HepG2 (cell line): ENCODE measurements around the gene SPOCD1. TPM values are rescaled to one million over a fixed set of nuclear protein-coding genes. Genes with fewer than 3 reads are reported as not detected.
A peak's percentile ranks its signal among the peaks of the same experiment; 100 is the strongest.

Experiments used
- ATAC-seq: fragments of 200-7000 bp; cut with Tn5 transposase; 3 replicates; pipeline ENCODE4 v1.9.1; 2020; ENCODE audit warnings: mild to moderate bottlenecking, moderate library complexity
- BruUV-seq: library from RNA; stranded (reverse); fragments of 400-500 nt; replicated peaks from 2 replicates; lab custom pipeline; 2021; lab: Mats Ljungman, UMichigan
- CTCF ChIA-PET: fragments of 300-600 bp; formaldehyde crosslinking; extraction: SDS; loops from one replicate; lab custom pipeline; 2021; ENCODE audit warnings: low total read pairs, inconsistent platforms, low intra/inter-chr PET ratio; lab: Yijun Ruan, JAX
- POLR2A ChIA-PET: fragments of 350-600 bp; sonication (Branson Sonifier 250); formaldehyde crosslinking; loops from one replicate; lab custom pipeline; 2020; ENCODE audit warnings: antibody characterized with exemption, inconsistent platforms; lab: Yijun Ruan, JAX
- DNase-seq: peaks from one replicate; pipeline ENCODE4 v3.0.0-alpha.2; 2015; ENCODE audit warnings: low spot score
- FAIRE-seq: peaks from 3 replicates; lab custom pipeline; 2011; peaks lifted over from hg19 to GRCh38; lab: Jason Lieb, UNC
- H2AFZ ChIP-seq: one replicate; pipeline ENCODE4 v1.6.1; 2011; ENCODE audit warnings: low read length, inconsistent platforms
- H3K27ac ChIP-seq: fragments of 300-600 bp; 3 replicates; pipeline ENCODE4 v1.8.0; 2011; ENCODE audit warnings: mixed run types, mild to moderate bottlenecking, mixed read lengths, low read length, inconsistent platforms; ENCODE audit not compliant: insufficient read depth; ENCODE audit errors: extremely low read length
- H3K27me3 ChIP-seq, 2 experiments: fragments of 200-600 bp in 1 of 2; 2 replicates in 1 of 2; 3 replicates in 1 of 2; pipeline versions ENCODE4 v1.6.0 to v1.8.0; 2011; ENCODE audit warnings: low read length in 2 of 2, mild to moderate bottlenecking in 2 of 2, moderate library complexity in 2 of 2, inconsistent platforms in 1 of 2; ENCODE audit not compliant: insufficient read depth in 2 of 2, control insufficient read depth in 1 of 2
- H3K36me3 ChIP-seq, 2 experiments: fragments of 200-600 bp in 1 of 2; replicated peaks in 1 of 2; 2 replicates in 1 of 2; 3 replicates in 1 of 2; pipeline versions ENCODE4 v1.5.1 to v1.8.0; 2011; ENCODE audit warnings: low read length in 2 of 2, inconsistent platforms in 1 of 2; ENCODE audit not compliant: insufficient read depth in 2 of 2, control insufficient read depth in 1 of 2
- H3K4me1 ChIP-seq: 2 replicates; pipeline ENCODE4 v1.5.1; 2012; ENCODE audit warnings: low read length, inconsistent platforms; ENCODE audit not compliant: insufficient read depth
- H3K4me2 ChIP-seq: 2 replicates; pipeline ENCODE4 v1.6.0; 2011; ENCODE audit warnings: low read depth, low read length, inconsistent platforms
- H3K4me3 ChIP-seq, 3 experiments: fragments of 200-600 bp in 1 of 3; sonication (generic), shearing (Covaris generic) in 1 of 3; replicated peaks in 1 of 3; 2 replicates each; pipeline ENCODE4 v1.5.1; 2011 to 2016; ENCODE audit warnings: low read length in 3 of 3, inconsistent platforms in 2 of 3, low read depth in 2 of 3, mild to moderate bottlenecking in 2 of 3, control low read depth in 1 of 3, mixed read lengths in 1 of 3; ENCODE audit not compliant: insufficient read depth in 1 of 3
- H3K79me2 ChIP-seq: one replicate; pipeline ENCODE4 v1.6.1; 2011; ENCODE audit warnings: low read length, inconsistent platforms; ENCODE audit not compliant: insufficient read depth
- H3K9ac ChIP-seq: 2 replicates; pipeline ENCODE4 v1.6.0; 2011; ENCODE audit warnings: mild to moderate bottlenecking, low read depth, low read length, inconsistent platforms; ENCODE audit not compliant: insufficient read depth
- H3K9me3 ChIP-seq: 2 replicates; pipeline ENCODE4 v1.5.1; 2012; ENCODE audit warnings: mild to moderate bottlenecking, low read length
- H4K20me1 ChIP-seq: 2 replicates; pipeline ENCODE4 v1.6.0; 2011; ENCODE audit warnings: inconsistent platforms, mild to moderate bottlenecking, low read length, moderate library complexity; ENCODE audit not compliant: insufficient read depth
- ARNT2 ChIP-seq: sonication (generic); formaldehyde crosslinking; IDR thresholded peaks from 2 replicates; pipeline ENCODE4 v1.8.0; 2022; ENCODE audit warnings: mild to moderate bottlenecking, low read depth, missing genetic modification reagents, moderate library complexity
- CENPX ChIP-seq: sonication (generic); formaldehyde crosslinking; IDR thresholded peaks from 2 replicates; pipeline ENCODE4 v1.9.0; 2021; ENCODE audit warnings: mild to moderate bottlenecking, missing genetic modification reagents, moderate library complexity
- CREB1 ChIP-seq, 2 experiments: fragments of 450-650 bp in 1 of 2; IDR thresholded peaks; 2 replicates each; pipeline ENCODE4 v1.6.1; 2016 to 2017; ENCODE audit warnings: control low read depth in 1 of 2, mild to moderate bottlenecking in 1 of 2, missing compliant biosample characterization in 1 of 2, missing genetic modification characterization in 1 of 2
- FOSL2 ChIP-seq: sonication (generic); formaldehyde crosslinking; IDR thresholded peaks from 2 replicates; pipeline ENCODE4 v1.4.0; 2020; ENCODE audit warnings: missing genetic modification reagents
- NR2F1 ChIP-seq, 2 experiments: fragments of 450-650 bp in 1 of 2; formaldehyde crosslinking in 1 of 2; IDR thresholded peaks; 2 replicates each; pipeline versions ENCODE4 v1.5.0 to v1.6.1; 2016 to 2020; ENCODE audit warnings: mild to moderate bottlenecking in 1 of 2, missing compliant biosample characterization in 1 of 2, missing genetic modification reagents in 1 of 2, moderate library complexity in 1 of 2
- NR2F6 ChIP-seq, 2 experiments: IDR thresholded peaks; 2 replicates each; pipeline ENCODE4 v1.6.1; 2016; ENCODE audit warnings: antibody characterized with exemption in 1 of 2, mild to moderate bottlenecking in 1 of 2
- SIN3A ChIP-seq: IDR thresholded peaks from 2 replicates; pipeline ENCODE4 v1.6.1; 2011; ENCODE audit warnings: low read depth, mild to moderate bottlenecking, control low read depth, low read length, borderline replicate concordance
- THAP11 ChIP-seq: IDR thresholded peaks from 2 replicates; pipeline ENCODE4 v1.6.1; 2016; ENCODE audit warnings: missing biosample characterization, missing genetic modification reagents
- TP53 ChIP-seq: sonication (generic); formaldehyde crosslinking; conservative IDR thresholded peaks from 2 replicates; pipeline ENCODE4 v1.4.0; 2020; ENCODE audit warnings: missing genetic modification reagents
- ZNF205 ChIP-seq: IDR thresholded peaks from 2 replicates; pipeline ENCODE4 v1.6.1; 2018; ENCODE audit warnings: missing biosample characterization, missing genetic modification reagents
- ZNF30 ChIP-seq: sonication (generic); formaldehyde crosslinking; IDR thresholded peaks from 2 replicates; pipeline ENCODE4 v1.5.0; 2020; ENCODE audit warnings: mild to moderate bottlenecking, missing genetic modification reagents
- ZNF615 ChIP-seq: sonication (generic); formaldehyde crosslinking; IDR thresholded peaks from 2 replicates; pipeline ENCODE4 v1.5.0; 2020; ENCODE audit warnings: mild to moderate bottlenecking, missing genetic modification reagents, borderline replicate concordance
- WGBS: methylation state at CpG from one replicate; pipeline ENCODE4 v1.1.6; 2017; ENCODE audit warnings: low lambda C conversion rate; 5-methylcytosine and 5-hydroxymethylcytosine counted together
- in situ Hi-C: cut with HindIII; loops from 2 replicates; pipeline ENCODE4 v1.10.0; 2017; ENCODE audit warnings: low pct_unique_long_range_greater_than_20kb; ENCODE audit not compliant: extremely low pct_ligation_motif_present
- intact Hi-C: fragments of 100-400 bp; cut with micrococcal nuclease; formaldehyde crosslinking; loops from one replicate; pipeline ENCODE4 v1.10.0; 2022; ENCODE audit not compliant: unreplicated experiment
- polyA plus RNA-seq, 8 experiments: library from polyadenylated mRNA; depleted of rRNA in 3 of 8; stranded (reverse) in 7 of 8; unstranded in 1 of 8; fragments of >200 nt; fragmentation: Illumina TruSeq in 4 of 8; extraction: Trizol in 4 of 8; gene quantifications; 2 replicates each; pipeline versions ENCODE4 v1.2.1 to v1.2.3, GENCODE V29; 2011 to 2016; ENCODE audit warnings: low read depth in 4 of 8, missing spikeins in 1 of 8, mixed read lengths in 1 of 8; ENCODE audit not compliant: insufficient read depth in 1 of 8
- total RNA-seq, 5 experiments: library from RNA; depleted of rRNA; stranded (reverse); fragments of >200 nt; fragmentation: Illumina TruSeq; extraction: Trizol; gene quantifications; 2 replicates each; pipeline ENCODE4 v1.2.3, GENCODE V29; 2016; ENCODE audit warnings: low read depth in 1 of 5
- TF ChIP-seq, protein P1 (sequence below): sonication (generic); formaldehyde crosslinking; IDR thresholded peaks from 2 replicates; pipeline ENCODE4 v1.5.1; 2020; ENCODE audit warnings: missing genetic modification reagents, mild to moderate bottlenecking, borderline replicate concordance
- TF ChIP-seq, protein P2 (sequence below): sonication (generic); formaldehyde crosslinking; IDR thresholded peaks from 2 replicates; pipeline ENCODE4 v1.5.0; 2020; ENCODE audit warnings: mild to moderate bottlenecking, missing genetic modification reagents, moderate library complexity
- TF ChIP-seq, protein P3 (sequence below): sonication (generic); formaldehyde crosslinking; IDR thresholded peaks from 2 replicates; pipeline ENCODE4 v1.8.0; 2022; ENCODE audit warnings: mild to moderate bottlenecking, missing genetic modification reagents; ENCODE audit not compliant: insufficient replicate concordance

SPOCD1 gene
- total and polyA plus RNA-seq, 2 of the 13 experiments (the other 11 are each of a cell fraction or from before 2014, with no cell fraction given): 0.24 to 0.29 TPM

DNA sequence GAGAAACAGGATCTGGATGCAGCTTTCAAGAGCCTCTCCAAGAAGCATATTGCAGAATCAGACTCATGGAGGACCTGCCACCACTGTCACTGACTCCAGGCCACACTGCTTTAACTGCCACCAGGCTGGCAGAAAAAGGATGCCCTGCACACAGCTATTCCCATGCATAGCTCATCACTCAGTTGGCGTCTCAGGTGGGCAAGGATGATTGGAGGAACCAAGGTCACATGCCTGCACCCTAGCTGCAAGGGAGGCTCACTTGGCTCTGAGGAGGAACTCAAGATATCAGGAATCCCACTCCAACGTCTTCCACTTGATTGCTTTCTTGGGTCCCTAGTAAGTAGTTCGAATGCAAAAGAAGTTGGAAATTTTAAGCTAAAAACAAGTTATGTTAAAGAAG, 19.6 kb upstream of the SPOCD1 start:
- no peak for FAIRE-seq
- H3K79me2 ChIP-seq: no peaks in the 10 kb centered on the region
- H3K9me3 ChIP-seq: no peaks in the 10 kb centered on the region
- TF ChIP-seq THAP11 (CRISPR knock-in tag) (no peak), ARNT2 (no peak), CREB1 (IDR thresholded peaks at IDR 0.05) (no peak), CREB1 (CRISPR knock-in tag; IDR thresholded peaks at IDR 0.05) (no peak), CENPX (CRISPR knock-in tag) (no peak)
- TF ChIP-seq, all 625 proteins: peak for 0
- H3K36me3 ChIP-seq: no peaks in the 10 kb centered on the region
- ATAC-seq: no peak
- POLR2A ChIA-PET: no interaction called here
- no peak overlapping the region for H2AFZ ChIP-seq
- in situ Hi-C loops (no loop called here), intact Hi-C loops (no loop called here)
- CTCF ChIA-PET: interaction anchor here (1.2 kb wide), 1 partner anchor 129 kb away, joined by 3 read pairs; no protein-coding TSS in a partner anchor
- H3K9ac ChIP-seq: no peak overlapping the region
- H3K4me1 ChIP-seq: peaks cover 27% of the 10 kb centered on the region
- DNase-seq: no peak
- H4K20me1 ChIP-seq: no peaks in the 10 kb centered on the region
- H3K4me3 ChIP-seq: no peak overlapping the region
- 8% methylated on average over 2 of the region's 3 CpGs for WGBS
- H3K27me3 ChIP-seq: peaks cover 0 to 6% of the 10 kb centered on the region in 2 experiments; a peak in 3 of 5 replicates
- BruUV-seq: no TSS peak
- H3K27ac ChIP-seq: no peak overlapping the region
- H3K4me2 ChIP-seq: no peak overlapping the region

DNA sequence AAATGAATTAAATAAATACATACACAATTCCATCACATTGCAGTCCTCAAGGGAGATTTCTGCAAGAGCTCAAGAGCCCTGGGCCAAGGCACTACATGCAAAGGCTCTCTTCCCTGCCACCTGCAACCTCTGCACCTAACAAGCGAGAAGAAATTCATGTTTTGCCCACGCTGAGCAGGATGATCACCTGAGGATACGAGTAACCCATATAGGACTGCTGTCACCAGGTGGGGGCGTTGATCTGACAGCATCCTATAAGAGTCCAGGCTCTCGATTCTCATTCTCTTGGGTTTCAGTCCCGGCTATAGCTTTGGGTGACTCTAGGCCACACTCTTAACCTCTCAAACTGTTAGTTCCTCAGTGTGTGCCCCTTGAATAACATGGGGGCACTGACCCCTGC, 18.7 kb upstream of the SPOCD1 start:
- Histone ChIP-seq H2AFZ (no peak overlapping the region), H3K4me3 (no peak overlapping the region), H3K36me3 (no peaks in the 10 kb centered on the region), H3K4me2 (no peak overlapping the region), H3K4me1 (peaks cover 36% of the 10 kb centered on the region), H3K9me3 (no peaks in the 10 kb centered on the region), H3K27ac (no peak overlapping the region), H3K27me3 (peaks cover 1 to 15% of the 10 kb centered on the region in 2 experiments; a peak in 4 of 5 replicates), H4K20me1 (no peaks in the 10 kb centered on the region), H3K9ac (no peak overlapping the region), H3K79me2 (no peaks in the 10 kb centered on the region)
- intact Hi-C loops (no loop called here), in situ Hi-C loops (no loop called here)
- no TSS peak for BruUV-seq
- POLR2A ChIA-PET: no interaction called here
- FAIRE-seq (no peak), ATAC-seq (peak; percentile 20; the same call in 1 of the 3 replicates), DNase-seq (peak; percentile 33)
- CTCF ChIA-PET: interaction anchor here (1.2 kb wide), 1 partner anchor 130 kb away, joined by 3 read pairs; no protein-coding TSS in a partner anchor
- 10% methylated on average over 4 of the region's 6 CpGs for WGBS
- no peak for TF ChIP-seq FOSL2 (CRISPR knock-in tag)
- TF ChIP-seq, protein P1, sequence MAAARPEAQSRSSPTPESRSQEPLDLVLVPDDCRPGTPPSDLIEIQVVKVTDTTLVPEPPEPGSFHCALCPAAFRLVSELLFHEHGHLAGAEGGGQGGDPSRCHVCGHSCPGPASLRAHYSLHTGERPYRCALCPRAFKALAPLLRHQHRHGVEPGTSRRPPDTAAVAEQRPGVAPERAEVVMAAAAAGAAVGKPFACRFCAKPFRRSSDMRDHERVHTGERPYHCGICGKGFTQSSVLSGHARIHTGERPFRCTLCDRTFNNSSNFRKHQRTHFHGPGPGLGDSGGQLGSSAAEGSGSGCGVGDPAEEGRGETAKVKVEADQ: no peak
- no peak for TF ChIP-seq SIN3A
- no peak for TF ChIP-seq TP53 (CRISPR knock-in tag)
- TF ChIP-seq ZNF30: no peak
- TF ChIP-seq NR2F6 (IDR thresholded peaks at IDR 0.05): no peak
- no peak for TF ChIP-seq NR2F6 (CRISPR knock-in tag; IDR thresholded peaks at IDR 0.05)
- TF ChIP-seq, protein P2, sequence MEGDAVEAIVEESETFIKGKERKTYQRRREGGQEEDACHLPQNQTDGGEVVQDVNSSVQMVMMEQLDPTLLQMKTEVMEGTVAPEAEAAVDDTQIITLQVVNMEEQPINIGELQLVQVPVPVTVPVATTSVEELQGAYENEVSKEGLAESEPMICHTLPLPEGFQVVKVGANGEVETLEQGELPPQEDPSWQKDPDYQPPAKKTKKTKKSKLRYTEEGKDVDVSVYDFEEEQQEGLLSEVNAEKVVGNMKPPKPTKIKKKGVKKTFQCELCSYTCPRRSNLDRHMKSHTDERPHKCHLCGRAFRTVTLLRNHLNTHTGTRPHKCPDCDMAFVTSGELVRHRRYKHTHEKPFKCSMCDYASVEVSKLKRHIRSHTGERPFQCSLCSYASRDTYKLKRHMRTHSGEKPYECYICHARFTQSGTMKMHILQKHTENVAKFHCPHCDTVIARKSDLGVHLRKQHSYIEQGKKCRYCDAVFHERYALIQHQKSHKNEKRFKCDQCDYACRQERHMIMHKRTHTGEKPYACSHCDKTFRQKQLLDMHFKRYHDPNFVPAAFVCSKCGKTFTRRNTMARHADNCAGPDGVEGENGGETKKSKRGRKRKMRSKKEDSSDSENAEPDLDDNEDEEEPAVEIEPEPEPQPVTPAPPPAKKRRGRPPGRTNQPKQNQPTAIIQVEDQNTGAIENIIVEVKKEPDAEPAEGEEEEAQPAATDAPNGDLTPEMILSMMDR (CRISPR knock-in tag): peak; percentile 41
- no peak for TF ChIP-seq ZNF615 (CRISPR knock-in tag)
- TF ChIP-seq, protein P3, sequence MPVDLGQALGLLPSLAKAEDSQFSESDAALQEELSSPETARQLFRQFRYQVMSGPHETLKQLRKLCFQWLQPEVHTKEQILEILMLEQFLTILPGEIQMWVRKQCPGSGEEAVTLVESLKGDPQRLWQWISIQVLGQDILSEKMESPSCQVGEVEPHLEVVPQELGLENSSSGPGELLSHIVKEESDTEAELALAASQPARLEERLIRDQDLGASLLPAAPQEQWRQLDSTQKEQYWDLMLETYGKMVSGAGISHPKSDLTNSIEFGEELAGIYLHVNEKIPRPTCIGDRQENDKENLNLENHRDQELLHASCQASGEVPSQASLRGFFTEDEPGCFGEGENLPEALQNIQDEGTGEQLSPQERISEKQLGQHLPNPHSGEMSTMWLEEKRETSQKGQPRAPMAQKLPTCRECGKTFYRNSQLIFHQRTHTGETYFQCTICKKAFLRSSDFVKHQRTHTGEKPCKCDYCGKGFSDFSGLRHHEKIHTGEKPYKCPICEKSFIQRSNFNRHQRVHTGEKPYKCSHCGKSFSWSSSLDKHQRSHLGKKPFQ (CRISPR knock-in tag): no peak
- TF ChIP-seq ZNF205: no peak
- TF ChIP-seq NR2F1 (CRISPR knock-in tag; IDR thresholded peaks at IDR 0.05): no peak
